H9 (cell line): ENCODE data around the gene ANK2. TPM values are rescaled to one million over a fixed set of nuclear protein-coding genes. Genes with fewer than 3 reads are reported as not detected.

Experiments
- DNase-seq: peaks from one replicate; pipeline ENCODE4 v3.0.0-alpha.2; 2017
- H2AFZ ChIP-seq: one replicate; pipeline ENCODE4 v1.6.1; 2013; ENCODE audit warnings: mild to moderate bottlenecking, low read length, control low read depth, moderate library complexity
- H2AK5ac ChIP-seq: 2 replicates; pipeline ENCODE4 v1.6.1; 2013; ENCODE audit warnings: low read length, control low read depth, mixed read lengths; ENCODE audit not compliant: insufficient read length
- H2BK120ac ChIP-seq: one replicate; pipeline ENCODE4 v1.6.1; 2013; ENCODE audit warnings: low read depth, mild to moderate bottlenecking, low read length, control low read depth, inconsistent platforms; ENCODE audit not compliant: poor library complexity, severe bottlenecking
- H2BK12ac ChIP-seq: 2 replicates; pipeline ENCODE4 v1.6.1; 2013; ENCODE audit warnings: low read length, control low read depth, mixed read lengths, low read depth; ENCODE audit not compliant: insufficient read length
- H2BK15ac ChIP-seq: 2 replicates; pipeline ENCODE4 v1.6.1; 2013; ENCODE audit warnings: low read depth, low read length, control low read depth
- H2BK20ac ChIP-seq: one replicate; pipeline ENCODE4 v1.6.1; 2013; ENCODE audit warnings: low read depth, mild to moderate bottlenecking, low read length, control low read depth, inconsistent platforms; ENCODE audit not compliant: poor library complexity, severe bottlenecking
- H2BK5ac ChIP-seq: 2 replicates; pipeline ENCODE4 v1.6.1; 2013; ENCODE audit warnings: low read length, control low read depth, mixed read lengths; ENCODE audit not compliant: insufficient read length
- H3K14ac ChIP-seq: 2 replicates; pipeline ENCODE4 v1.6.1; 2013; ENCODE audit warnings: low read length, control low read depth; ENCODE audit not compliant: insufficient read depth
- H3K18ac ChIP-seq: 2 replicates; pipeline ENCODE4 v1.6.1; 2013; ENCODE audit warnings: low read depth, mild to moderate bottlenecking, mixed read lengths, low read length, control low read depth; ENCODE audit not compliant: insufficient read length
- H3K23ac ChIP-seq: 2 replicates; pipeline ENCODE4 v1.6.1; 2013; ENCODE audit warnings: low read length, control low read depth, mixed read lengths, low read depth; ENCODE audit not compliant: insufficient read length
- H3K23me2 ChIP-seq: 2 replicates; pipeline ENCODE4 v1.6.1; 2013; ENCODE audit warnings: low read depth, mild to moderate bottlenecking, mixed read lengths, low read length, control low read depth; ENCODE audit not compliant: insufficient read length, poor library complexity, severe bottlenecking
- H3K27ac ChIP-seq: 2 replicates; pipeline ENCODE4 v1.5.1; 2013; ENCODE audit warnings: low read length, control low read depth, mixed read lengths, low read depth; ENCODE audit not compliant: insufficient read length
- H3K27me3 ChIP-seq: 2 replicates; pipeline ENCODE4 v1.6.1; 2013; ENCODE audit warnings: low read length, control low read depth, inconsistent platforms; ENCODE audit not compliant: insufficient read depth
- H3K4ac ChIP-seq: 2 replicates; pipeline ENCODE4 v1.6.1; 2013; ENCODE audit warnings: low read depth, mild to moderate bottlenecking, control low read depth, inconsistent platforms, low read length, moderate library complexity
- H3K4me1 ChIP-seq: 2 replicates; pipeline ENCODE4 v1.6.1; 2013; ENCODE audit warnings: low read length, control low read depth, inconsistent platforms; ENCODE audit not compliant: insufficient read depth
- H3K4me2 ChIP-seq: 2 replicates; pipeline ENCODE4 v1.6.1; 2013; ENCODE audit warnings: low read length, control low read depth, mixed read lengths; ENCODE audit not compliant: insufficient read length, insufficient read depth
- H3K56ac ChIP-seq: 2 replicates; pipeline ENCODE4 v1.6.1; 2013; ENCODE audit warnings: low read depth, mild to moderate bottlenecking, mixed read lengths, low read length, control low read depth; ENCODE audit not compliant: insufficient read length
- H3K79me1 ChIP-seq: 2 replicates; pipeline ENCODE4 v1.6.1; 2013; ENCODE audit warnings: low read depth, mild to moderate bottlenecking, moderate library complexity, low read length, control low read depth, inconsistent platforms; ENCODE audit not compliant: insufficient read depth, poor library complexity, severe bottlenecking
- H3K79me2 ChIP-seq: 2 replicates; pipeline ENCODE4 v1.6.1; 2013; ENCODE audit warnings: low read length, control low read depth, inconsistent platforms; ENCODE audit not compliant: insufficient read depth
- H3K9ac ChIP-seq: 2 replicates; pipeline ENCODE4 v1.6.1; 2013; ENCODE audit warnings: low read length, control low read depth, mixed read lengths; ENCODE audit not compliant: insufficient read length; ENCODE audit errors: extremely low read depth
- H3K9me3 ChIP-seq: one replicate; pipeline ENCODE4 v1.6.1; 2013; ENCODE audit warnings: low read depth, low read length, inconsistent platforms; ENCODE audit not compliant: control insufficient read depth
- H3T11ph ChIP-seq: one replicate; pipeline ENCODE4 v1.6.1; 2013; ENCODE audit warnings: mild to moderate bottlenecking, low read length, control low read depth, inconsistent platforms
- H4K20me1 ChIP-seq: one replicate; pipeline ENCODE4 v1.6.1; 2013; ENCODE audit not compliant: control insufficient read depth, insufficient read length, insufficient read depth
- H4K5ac ChIP-seq: 2 replicates; pipeline ENCODE4 v1.6.1; 2013; ENCODE audit warnings: low read depth, mild to moderate bottlenecking, mixed read lengths, low read length, control low read depth; ENCODE audit not compliant: insufficient read length
- H4K8ac ChIP-seq: replicated peaks from 2 replicates; pipeline ENCODE4 v1.6.1; 2013; ENCODE audit warnings: low read length, control low read depth, mixed read lengths, low read depth; ENCODE audit not compliant: insufficient read length
- H4K91ac ChIP-seq: 2 replicates; pipeline ENCODE4 v1.6.1; 2013; ENCODE audit warnings: low read depth, mild to moderate bottlenecking, moderate library complexity, mixed read lengths, low read length, control low read depth; ENCODE audit not compliant: insufficient read length
- H3K27ac Mint-ChIP-seq, 3 experiments: 2 replicates in 2 of 3; 3 replicates in 1 of 3; pipeline ENCODE4 v1.8.0; 2020 to 2021; ENCODE audit warnings: mixed read lengths in 3 of 3, mild to moderate bottlenecking in 1 of 3, moderate library complexity in 1 of 3
- H3K27me3 Mint-ChIP-seq: 2 replicates; pipeline ENCODE4 v1.8.0; 2021; ENCODE audit warnings: low read depth, mild to moderate bottlenecking, moderate library complexity, mixed read lengths
- H3K36me3 Mint-ChIP-seq, 3 experiments: 2 replicates in 2 of 3; 3 replicates in 1 of 3; pipeline ENCODE4 v1.8.0; 2020 to 2021; ENCODE audit warnings: low read depth in 3 of 3, mixed read lengths in 3 of 3; ENCODE audit not compliant: insufficient read depth in 1 of 3
- H3K4me1 Mint-ChIP-seq, 2 experiments: 2 replicates each; pipeline ENCODE4 v1.8.0; 2020; ENCODE audit warnings: mixed read lengths in 2 of 2
- H3K4me3 Mint-ChIP-seq, 2 experiments: 2 replicates in 1 of 2; 3 replicates in 1 of 2; pipeline ENCODE4 v1.8.0; 2020 to 2021; ENCODE audit warnings: mild to moderate bottlenecking in 2 of 2, mixed read lengths in 2 of 2, moderate library complexity in 1 of 2
- H3K9me3 Mint-ChIP-seq, 2 experiments: 2 replicates in 1 of 2; 3 replicates in 1 of 2; pipeline ENCODE4 v1.8.0; 2020; ENCODE audit warnings: mild to moderate bottlenecking in 2 of 2, mixed read lengths in 2 of 2, moderate library complexity in 1 of 2
- CTCF ChIP-seq: fragments of 200-600 bp; sonication (generic); conservative IDR thresholded peaks from 3 replicates; pipeline ENCODE4 v1.8.0; 2021; ENCODE audit warnings: antibody characterized with exemption, mild to moderate bottlenecking
- WGBS: extraction: QIAGEN DNeasy Blood & Tissue Kit; methylation state at CpG from one replicate; pipeline ENCODE4 v1.1.7; 2013; ENCODE audit warnings: missing lambda C conversion rate, low lambda C conversion rate, mixed read lengths; ENCODE audit not compliant: insufficient read length; ENCODE audit errors: extremely low coverage; 5-methylcytosine and 5-hydroxymethylcytosine counted together
- total RNA-seq: library from RNA; stranded (reverse); gene quantifications from 2 replicates; pipeline ENCODE4 v1.2.1, GENCODE V29; 2021

Gene ANK2
- total RNA-seq, 1 experiment from 2014 or later = 36.8 TPM

- DNase-seq = no peak
- Histone ChIP-seq H3K27me3 (no peaks in the 10 kb centered on the region), H4K91ac (no peak overlapping the region), H3K14ac (no peak overlapping the region), H2BK12ac (no peak overlapping the region), H3K9ac (no peak overlapping the region), H2BK120ac (no peak overlapping the region), H3K23me2 (no peaks in the 10 kb centered on the region), H4K5ac (no peak overlapping the region), H2BK15ac (no peak overlapping the region), H2BK20ac (no peak overlapping the region), H3K27ac (no peak overlapping the region), H2BK5ac (no peak overlapping the region), H3K9me3 (no peaks in the 10 kb centered on the region), H3K79me2 (no peaks in the 10 kb centered on the region), H3K4ac (no peak overlapping the region), H2AK5ac (no peak overlapping the region), H3K79me1 (no peaks in the 10 kb centered on the region), H2AFZ (no peak overlapping the region), H3K4me2 (no peak overlapping the region), H3T11ph (no peak overlapping the region), H3K4me1 (no peaks in the 10 kb centered on the region), H3K18ac (no peak overlapping the region), H3K56ac (no peak overlapping the region), H4K8ac (no peak overlapping the region), H4K20me1 (no peaks in the 10 kb centered on the region), H3K23ac (no peak overlapping the region)
- H3K4me1 Mint-ChIP-seq = peaks cover 0 to 3% of the 10 kb centered on the region in 2 experiments; a peak in 2 of 4 replicates
- H3K27ac Mint-ChIP-seq = no peak overlapping the region
- no peak for TF ChIP-seq CTCF
- H3K4me3 Mint-ChIP-seq = no peak overlapping the region
- WGBS = no CpG with 5 or more reads among the region's 1 CpG
- no peaks in the 10 kb centered on the region for H3K27me3 Mint-ChIP-seq
- no peaks in the 10 kb centered on the region for H3K36me3 Mint-ChIP-seq
- H3K9me3 Mint-ChIP-seq = no peaks in the 10 kb centered on the region
Observed at GRCh38 chr4:113020966-113021365, 28.5 kb upstream of the ANK2 start.
